A549 (cell line): Measurements from ENCODE around the gene PNPLA1. TPM values are rescaled to one million over a fixed set of nuclear protein-coding genes. Genes with fewer than 3 reads are reported as not detected.
A peak's percentile ranks its signal among the peaks of the same experiment; 100 is the strongest.

ENCODE experiments used
- ATAC-seq, 2 experiments: fragments of 200-7000 bp in 1 of 2; fragments of >200 bp in 1 of 2; cut with Nextera tagmentation in 1 of 2; cut with Tn5 transposase in 1 of 2; 3 replicates each; pipeline versions ENCODE4 v1.8.0 to v1.9.1; 2018 to 2020; ENCODE audit warnings: mild to moderate bottlenecking in 1 of 2, moderate library complexity in 1 of 2
- CTCF ChIA-PET: fragments of 300-600 bp; sonication (Branson Sonifier 250); formaldehyde crosslinking; extraction: SDS; loops from one replicate; lab custom pipeline; 2021; ENCODE audit warnings: antibody characterized with exemption, inconsistent platforms; lab: Yijun Ruan, JAX
- POLR2A ChIA-PET: fragments of 350-600 bp; formaldehyde crosslinking; extraction: SDS; loops from one replicate; lab custom pipeline; 2021; ENCODE audit warnings: antibody characterized with exemption, inconsistent platforms; lab: Yijun Ruan, JAX
- DNase-seq, 2 experiments: peaks; one replicate each; pipeline versions ENCODE4 v3.0.0 to v3.0.0-alpha.2; 2011 to 2016; ENCODE audit warnings: low read depth in 1 of 2, low spot score in 1 of 2
- FAIRE-seq: peaks from 2 replicates; lab custom pipeline; 2011; peaks lifted over from hg19 to GRCh38; lab: Jason Lieb, UNC
- H3K27ac ChIP-seq, 2 experiments: fragments of >200 bp; sonication (Bioruptor Twin); formaldehyde crosslinking; 3 replicates each; pipeline ENCODE4 v1.5.1; 2016 to 2017
- H3K4me1 ChIP-seq: fragments of >200 bp; sonication (Bioruptor Twin); formaldehyde crosslinking; 3 replicates; pipeline ENCODE4 v1.6.1; 2016
- H3K4me2 ChIP-seq: fragments of >200 bp; sonication (Bioruptor Twin); formaldehyde crosslinking; 3 replicates; pipeline ENCODE4 v1.6.1; 2016
- H3K4me3 ChIP-seq: fragments of >200 bp; sonication (Bioruptor Twin); formaldehyde crosslinking; 3 replicates; pipeline ENCODE4 v1.5.1; 2016
- H3K9me3 ChIP-seq: fragments of >200 bp; sonication (Bioruptor Twin); formaldehyde crosslinking; 3 replicates; pipeline ENCODE4 v1.6.1; 2016
- BCL3 ChIP-seq: fragments of >200 bp; sonication (Bioruptor Twin); formaldehyde crosslinking; IDR thresholded peaks from 3 replicates; pipeline ENCODE4 v1.6.1; 2016
- BHLHE40 ChIP-seq: IDR thresholded peaks from 2 replicates; pipeline ENCODE4 v1.6.1; 2012; ENCODE audit warnings: low read depth, low read length, inconsistent platforms
- CBX2 ChIP-seq: fragments of 200-600 bp; sonication (generic); IDR thresholded peaks from 2 replicates; pipeline ENCODE4 v1.6.1; 2016; ENCODE audit warnings: low read depth, mild to moderate bottlenecking, borderline replicate concordance
- CEBPB ChIP-seq, 2 experiments: fragments of >200 bp in 1 of 2; sonication (Bioruptor Twin) in 1 of 2; formaldehyde crosslinking in 1 of 2; IDR thresholded peaks; 2 replicates each; pipeline ENCODE4 v1.6.1; 2012 to 2016
- CHD2 ChIP-seq: fragments of 150-350 bp; IDR thresholded peaks from 2 replicates; pipeline ENCODE4 v1.6.1; 2014; ENCODE audit warnings: low read length; ENCODE audit not compliant: partially characterized antibody
- FOSL2 ChIP-seq, 2 experiments: fragments of 450-650 bp in 1 of 2; fragments of >200 bp in 1 of 2; sonication (Bioruptor Twin) in 1 of 2; formaldehyde crosslinking; IDR thresholded peaks; 2 replicates each; pipeline versions ENCODE4 v1.5.0 to v1.6.1; 2016 to 2020; ENCODE audit warnings: mild to moderate bottlenecking in 1 of 2, moderate library complexity in 1 of 2
- GATA3 ChIP-seq: IDR thresholded peaks from 2 replicates; pipeline ENCODE4 v1.6.1; 2012; ENCODE audit warnings: borderline replicate concordance
- HDAC2 ChIP-seq: fragments of 200-600 bp; sonication (generic); IDR thresholded peaks from 2 replicates; pipeline ENCODE4 v1.6.1; 2016
- HES2 ChIP-seq: fragments of >200 bp; sonication (Bioruptor Twin); formaldehyde crosslinking; IDR thresholded peaks from 2 replicates; pipeline ENCODE4 v1.6.1; 2016
- HMGXB4 ChIP-seq: fragments of 250-450 bp; sonication (Bioruptor Pico); IDR thresholded peaks from 2 replicates; pipeline ENCODE4 v1.5.0; 2021; ENCODE audit warnings: mild to moderate bottlenecking, moderate library complexity, borderline replicate concordance
- HOXB5 ChIP-seq: fragments of 250-450 bp; sonication (Bioruptor Pico); IDR thresholded peaks from 2 replicates; pipeline ENCODE4 v1.5.0; 2020; ENCODE audit warnings: mild to moderate bottlenecking, moderate library complexity
- JUN ChIP-seq, 2 experiments: fragments of >200 bp; sonication (Bioruptor Twin); formaldehyde crosslinking; IDR thresholded peaks; 2 replicates in 1 of 2; 3 replicates in 1 of 2; pipeline ENCODE4 v1.6.1; 2016 to 2017
- MAX ChIP-seq: IDR thresholded peaks from 2 replicates; pipeline ENCODE4 v1.6.1; 2012
- MAZ ChIP-seq: fragments of 150-350 bp; IDR thresholded peaks from 2 replicates; pipeline ENCODE4 v1.6.1; 2014; ENCODE audit warnings: antibody characterized with exemption, low read depth, low read length, borderline replicate concordance
- MYC ChIP-seq: IDR thresholded peaks from 2 replicates; pipeline ENCODE4 v1.6.1; 2012; ENCODE audit warnings: mild to moderate bottlenecking, inconsistent platforms, low read length, improper control_type of control experiment, borderline replicate concordance
- NFE2L2 ChIP-seq: fragments of 150-350 bp; conservative IDR thresholded peaks from 2 replicates; pipeline ENCODE4 v1.6.1; 2014; ENCODE audit warnings: low read length
- NPAS2 ChIP-seq: fragments of 250-450 bp; sonication (Bioruptor Pico); IDR thresholded peaks from 2 replicates; pipeline ENCODE4 v1.8.0; 2022; ENCODE audit warnings: mild to moderate bottlenecking, moderate library complexity, borderline replicate concordance
- NR3C1 ChIP-seq: fragments of >200 bp; sonication (Bioruptor Twin); formaldehyde crosslinking; IDR thresholded peaks from 3 replicates; pipeline ENCODE4 v1.6.1; 2017
- PBX3 ChIP-seq: IDR thresholded peaks from 2 replicates; pipeline ENCODE4 v1.6.1; 2012
- POLR2A ChIP-seq: IDR thresholded peaks from 2 replicates; pipeline ENCODE4 v1.6.1; 2012; ENCODE audit warnings: mild to moderate bottlenecking, low read length
- POLR2AphosphoS2 ChIP-seq: conservative IDR thresholded peaks from 2 replicates; pipeline ENCODE4 v1.6.1; 2012; ENCODE audit warnings: low read length, improper control_type of control experiment, inconsistent platforms
- SMC3 ChIP-seq: fragments of >200 bp; sonication (Bioruptor Twin); formaldehyde crosslinking; IDR thresholded peaks from 3 replicates; pipeline ENCODE4 v1.6.1; 2018; ENCODE audit warnings: inconsistent platforms
- TFCP2L1 ChIP-seq: fragments of 250-450 bp; sonication (Bioruptor Pico); IDR thresholded peaks from 2 replicates; pipeline ENCODE4 v1.5.0; 2021; ENCODE audit warnings: mild to moderate bottlenecking
- USF2 ChIP-seq: fragments of 450-650 bp; IDR thresholded peaks from 2 replicates; pipeline ENCODE4 v1.6.1; 2014; ENCODE audit warnings: antibody characterized with exemption
- ZC3H11A ChIP-seq: fragments of 450-650 bp; IDR thresholded peaks from 2 replicates; pipeline ENCODE4 v1.6.1; 2014; ENCODE audit warnings: antibody characterized with exemption, mild to moderate bottlenecking
- ZNF302 ChIP-seq: fragments of 250-450 bp; sonication (Bioruptor Pico); IDR thresholded peaks from 2 replicates; pipeline ENCODE4 v1.9.0; 2021; ENCODE audit warnings: inconsistent platforms, mild to moderate bottlenecking, moderate library complexity
- ZSCAN20 ChIP-seq: fragments of 250-450 bp; sonication (Bioruptor Pico); IDR thresholded peaks from 2 replicates; pipeline ENCODE4 v1.8.0; 2022; ENCODE audit warnings: mild to moderate bottlenecking, moderate library complexity
- WGBS: methylation state at CpG from one replicate; pipeline ENCODE4 v1.1.6; 2017; ENCODE audit errors: missing lambda C conversion rate; 5-methylcytosine and 5-hydroxymethylcytosine counted together
- polyA plus RNA-seq, 4 experiments: library from polyadenylated mRNA; depleted of rRNA in 3 of 4; stranded (reverse); fragments of >200 nt; fragmentation: RNase III in 1 of 4; extraction: RNeasy Plus Mini Kit Qiagen cat#74134 plus additional on column Dnase treatment in 1 of 4; gene quantifications; 2 replicates in 3 of 4; 3 replicates in 1 of 4; pipeline ENCODE4 v1.2.3, GENCODE V29; 2011 to 2017

PNPLA1 gene
- polyA plus RNA-seq, 2 of the 4 experiments (the other 2 are of a cell fraction): 0.09 TPM; not detected in 1

- TF ChIP-seq BCL3 (no peak), CHD2 (no peak), GATA3 (no peak), NPAS2 (CRISPR knock-in tag) (no peak), HDAC2 (no peak)
Measured at GRCh38 chr6:36232172-36232571, 37.7 kb upstream of the PNPLA1 start (continued).

- no peak for TF ChIP-seq JUN (IDR thresholded peaks at IDR 0.05)
- TF ChIP-seq POLR2A: no peak
- no peak for TF ChIP-seq HMGXB4 (CRISPR knock-in tag)
- no peak for TF ChIP-seq CBX2
- TF ChIP-seq MYC: no peak
- TF ChIP-seq NFE2L2: no peak
- TF ChIP-seq CEBPB (IDR thresholded peaks at IDR 0.05): no peak
- no peak for TF ChIP-seq HES2
- no peak for TF ChIP-seq ZC3H11A
- TF ChIP-seq CHD2: no peak
- no peak for TF ChIP-seq MAX
- no peak for TF ChIP-seq TFCP2L1 (CRISPR knock-in tag)
- no peak for TF ChIP-seq SMC3
- no peak for TF ChIP-seq BHLHE40
- no peak for TF ChIP-seq NR3C1
- TF ChIP-seq, all 56 proteins: peak for 0
- H3K4me2 ChIP-seq: no peak overlapping the region
- H3K4me1 ChIP-seq: no peaks in the 10 kb centered on the region
- no peak for FAIRE-seq
- ChIA-PET CTCF (no interaction called here), POLR2A (no interaction called here)
- no peak for DNase-seq
- H3K4me3 ChIP-seq: no peak overlapping the region
- ATAC-seq: peak in 1 of 2 experiments; percentile 48; a peak in 2 of 6 replicates
- no peaks in the 10 kb centered on the region for H3K9me3 ChIP-seq
- 56% methylated on average over 3 of the region's 3 CpGs for WGBS
- H3K27ac ChIP-seq: no peak overlapping the region
Measured at GRCh38 chr6:36235309-36235708, 34.6 kb upstream of the PNPLA1 start.

GRCh38 chr6:36235862-36236261 is 34.0 kb upstream of the PNPLA1 start:
- whole genome bisulfite sequencing: 94% methylated on average over 17 of the region's 17 CpGs
- Histone ChIP-seq H3K9me3 (no peaks in the 10 kb centered on the region), H3K4me1 (no peaks in the 10 kb centered on the region), H3K4me2 (no peak overlapping the region), H3K27ac (no peak overlapping the region), H3K4me3 (no peak overlapping the region)
- FAIRE-seq (no peak), DNase-seq (no peak), ATAC-seq (no peak)
- ChIA-PET POLR2A (no interaction called here), CTCF (interaction anchor here (1.4 kb wide), 1 partner anchor 17 kb away, joined by 3 read pairs; no protein-coding TSS in a partner anchor)
- TF ChIP-seq USF2 (no peak), POLR2AphosphoS2 (no peak), JUN (IDR thresholded peaks at IDR 0.05) (no peak), SMC3 (no peak), BHLHE40 (no peak), CEBPB (IDR thresholded peaks at IDR 0.05) (no peak), HOXB5 (CRISPR knock-in tag) (no peak), CBX2 (no peak), MAZ (no peak), GATA3 (no peak), HES2 (no peak), ZSCAN20 (CRISPR knock-in tag) (no peak), FOSL2 (IDR thresholded peaks at IDR 0.05) (no peak), FOSL2 (CRISPR knock-in tag; IDR thresholded peaks at IDR 0.05) (no peak), MAX (no peak), PBX3 (no peak), ZNF302 (CRISPR knock-in tag) (no peak)
